Bronchial epithelial cell (primary cell): ENCODE measurements around the gene PLTP. TPM values are rescaled to one million over a fixed set of nuclear protein-coding genes. Genes with fewer than 3 reads are reported as not detected.

Source experiments
- DNase-seq: peaks from one replicate; pipeline ENCODE4 v3.0.0-alpha.2; 2010; ENCODE audit warnings: low read depth
- FAIRE-seq: peaks from 2 replicates; lab custom pipeline; 2011; peaks lifted over from hg19 to GRCh38; lab: Jason Lieb, UNC
- H3K27me3 ChIP-seq: 2 replicates; pipeline ENCODE4 v1.5.1; 2011; ENCODE audit warnings: low read length; ENCODE audit not compliant: control insufficient read depth, insufficient read depth
- H3K36me3 ChIP-seq: 2 replicates; pipeline ENCODE4 v1.5.1; 2011; ENCODE audit warnings: low read length; ENCODE audit not compliant: control insufficient read depth, insufficient read depth
- H3K4me3 ChIP-seq: 2 replicates; pipeline ENCODE4 v1.5.1; 2011; ENCODE audit warnings: mild to moderate bottlenecking, low read depth, low read length, control low read depth
- total RNA-seq: library from RNA; depleted of rRNA; stranded (reverse); fragments of >200 nt; gene quantifications from 2 replicates; pipeline ENCODE4 v1.2.1, GENCODE V29; 2014
- TF ChIP-seq, protein P1 (sequence below): IDR thresholded peaks from 2 replicates; pipeline ENCODE4 v1.5.1; 2011; ENCODE audit warnings: mild to moderate bottlenecking, moderate library complexity, low read length, control low read depth, inconsistent platforms; ENCODE audit not compliant: insufficient read depth, severe bottlenecking

Gene PLTP
- total RNA-seq, 1 donor from 2014 or later: 26.9 TPM

DNA sequence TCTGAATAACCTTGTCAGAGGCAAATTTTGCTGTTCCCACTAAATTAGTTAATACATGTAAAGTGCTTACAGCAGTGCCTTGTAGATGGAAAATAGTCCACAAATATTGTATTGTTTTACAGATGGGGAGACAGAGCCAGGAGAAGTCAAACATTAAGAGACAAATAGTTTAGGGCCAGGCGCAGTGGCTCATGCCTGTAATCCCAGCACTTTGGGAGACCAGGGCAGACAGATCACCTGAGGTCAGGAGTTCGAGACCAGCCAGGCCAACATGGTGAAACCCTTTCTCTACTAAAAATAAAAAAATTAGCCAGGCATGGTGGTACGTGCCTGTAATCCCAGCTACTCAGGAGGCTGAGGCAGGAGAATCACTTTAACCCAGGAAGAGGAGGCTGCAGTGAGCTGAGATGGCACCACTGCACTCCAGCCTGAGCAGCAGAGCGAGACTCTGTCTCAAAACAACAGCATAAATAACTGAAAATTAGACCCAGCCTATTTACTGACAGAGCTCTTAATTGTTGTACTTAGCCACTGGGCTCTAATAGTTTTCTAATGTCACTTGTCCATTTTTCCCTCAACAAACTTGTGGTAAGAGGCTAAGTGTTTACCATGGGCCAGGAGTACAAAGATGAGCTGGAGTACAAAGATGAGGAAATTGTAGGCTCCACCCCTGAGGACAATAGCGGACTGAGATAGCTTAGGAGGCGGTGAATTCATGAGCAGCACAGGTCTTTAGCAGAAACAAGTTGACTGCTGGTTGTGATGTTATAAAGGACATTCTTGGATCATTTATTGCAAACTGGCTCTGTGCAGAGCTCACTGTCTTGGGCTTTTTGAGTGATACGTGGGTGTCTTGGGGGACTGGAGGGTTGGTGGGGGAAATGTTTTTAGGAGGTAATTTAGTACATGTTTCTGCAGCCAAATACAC lies 48.1 kb downstream of the PLTP start:
- DNase-seq: no peak
- FAIRE-seq: no peak
- Histone ChIP-seq H3K27me3 (no peaks in the 10 kb centered on the region), H3K36me3 (no peaks in the 10 kb centered on the region), H3K4me3 (no peak overlapping the region)
- TF ChIP-seq, protein P1, sequence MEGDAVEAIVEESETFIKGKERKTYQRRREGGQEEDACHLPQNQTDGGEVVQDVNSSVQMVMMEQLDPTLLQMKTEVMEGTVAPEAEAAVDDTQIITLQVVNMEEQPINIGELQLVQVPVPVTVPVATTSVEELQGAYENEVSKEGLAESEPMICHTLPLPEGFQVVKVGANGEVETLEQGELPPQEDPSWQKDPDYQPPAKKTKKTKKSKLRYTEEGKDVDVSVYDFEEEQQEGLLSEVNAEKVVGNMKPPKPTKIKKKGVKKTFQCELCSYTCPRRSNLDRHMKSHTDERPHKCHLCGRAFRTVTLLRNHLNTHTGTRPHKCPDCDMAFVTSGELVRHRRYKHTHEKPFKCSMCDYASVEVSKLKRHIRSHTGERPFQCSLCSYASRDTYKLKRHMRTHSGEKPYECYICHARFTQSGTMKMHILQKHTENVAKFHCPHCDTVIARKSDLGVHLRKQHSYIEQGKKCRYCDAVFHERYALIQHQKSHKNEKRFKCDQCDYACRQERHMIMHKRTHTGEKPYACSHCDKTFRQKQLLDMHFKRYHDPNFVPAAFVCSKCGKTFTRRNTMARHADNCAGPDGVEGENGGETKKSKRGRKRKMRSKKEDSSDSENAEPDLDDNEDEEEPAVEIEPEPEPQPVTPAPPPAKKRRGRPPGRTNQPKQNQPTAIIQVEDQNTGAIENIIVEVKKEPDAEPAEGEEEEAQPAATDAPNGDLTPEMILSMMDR: no peak

DNA sequence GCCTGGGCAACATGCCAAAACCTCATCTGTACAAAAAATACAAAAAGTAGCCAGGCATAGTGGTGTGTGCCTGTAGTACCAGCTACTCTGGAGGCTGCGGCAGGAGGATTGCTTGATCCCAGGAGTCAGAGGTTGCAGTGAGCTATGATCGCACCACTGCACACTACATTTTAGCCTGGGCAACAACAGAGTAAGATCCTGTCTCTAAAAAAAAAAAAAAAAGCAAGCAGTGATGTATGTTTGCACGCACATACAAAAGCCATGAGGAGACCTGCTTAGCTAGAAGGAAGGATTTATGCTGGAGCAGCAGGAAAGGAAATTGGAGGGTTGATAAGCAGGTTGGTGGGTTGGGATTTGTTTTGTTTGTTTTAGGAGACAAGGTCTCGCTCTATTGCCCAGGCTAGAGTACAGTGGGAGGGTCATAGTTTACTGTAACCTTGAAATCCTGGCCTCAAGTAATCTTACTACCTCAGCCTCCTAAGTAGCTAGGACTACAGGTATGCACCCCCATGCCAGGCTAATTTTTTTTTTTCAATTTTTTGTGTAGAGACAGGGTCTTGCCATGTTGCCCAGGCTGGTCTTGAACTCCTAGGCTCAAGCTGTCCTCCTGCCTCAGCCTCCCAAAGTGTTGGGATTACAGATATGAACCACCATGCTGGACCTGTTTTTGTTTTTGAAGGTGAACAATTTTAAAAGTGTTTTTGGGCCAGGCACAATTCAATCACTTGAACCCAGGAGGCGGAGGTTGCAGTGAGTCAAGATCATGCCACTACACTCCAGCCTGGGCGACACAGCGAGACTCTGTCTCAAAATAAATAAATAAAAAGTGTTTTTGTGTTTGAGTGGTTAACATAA lies 50.5 kb downstream of the PLTP start:
- Histone ChIP-seq H3K4me3 (no peak overlapping the region), H3K36me3 (no peaks in the 10 kb centered on the region), H3K27me3 (no peaks in the 10 kb centered on the region)
- TF ChIP-seq, protein P1: no peak
- DNase-seq (no peak), FAIRE-seq (no peak)

DNA sequence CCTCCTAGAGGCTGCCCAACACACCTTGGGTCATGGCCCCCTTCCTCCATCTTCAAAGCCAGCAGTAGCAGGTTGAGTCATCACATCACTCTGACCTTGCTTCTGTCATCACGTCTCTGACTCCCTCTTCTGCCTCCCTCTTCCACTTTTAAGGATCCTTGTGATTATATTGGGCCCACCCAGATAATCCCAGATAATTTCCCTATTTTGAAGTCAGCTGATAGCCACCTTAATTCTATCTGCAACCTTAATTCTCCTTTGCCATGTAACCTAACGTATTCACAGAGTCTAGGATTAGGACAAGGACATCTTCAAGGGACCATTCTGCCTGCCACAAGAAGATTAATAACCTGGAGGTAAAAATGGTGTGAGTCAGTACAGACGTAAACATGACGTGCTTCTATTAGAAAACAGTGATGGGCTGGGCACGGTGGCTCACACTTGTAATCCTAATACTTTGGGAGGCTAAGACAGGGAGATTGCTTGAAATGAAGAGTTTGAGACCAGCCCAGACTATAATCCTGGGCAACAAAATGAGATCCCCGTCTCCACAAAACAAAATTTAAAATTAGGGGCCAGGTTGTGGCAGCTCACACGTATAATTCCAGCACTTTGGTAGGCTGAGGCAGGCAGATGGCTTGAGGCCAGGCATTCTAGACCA lies 51.3 kb downstream of the PLTP start:
- FAIRE-seq (no peak), DNase-seq (peak; percentile 20)
- Histone ChIP-seq H3K36me3 (no peaks in the 10 kb centered on the region), H3K4me3 (no peak overlapping the region), H3K27me3 (no peaks in the 10 kb centered on the region)
- TF ChIP-seq, protein P1: no peak

DNA sequence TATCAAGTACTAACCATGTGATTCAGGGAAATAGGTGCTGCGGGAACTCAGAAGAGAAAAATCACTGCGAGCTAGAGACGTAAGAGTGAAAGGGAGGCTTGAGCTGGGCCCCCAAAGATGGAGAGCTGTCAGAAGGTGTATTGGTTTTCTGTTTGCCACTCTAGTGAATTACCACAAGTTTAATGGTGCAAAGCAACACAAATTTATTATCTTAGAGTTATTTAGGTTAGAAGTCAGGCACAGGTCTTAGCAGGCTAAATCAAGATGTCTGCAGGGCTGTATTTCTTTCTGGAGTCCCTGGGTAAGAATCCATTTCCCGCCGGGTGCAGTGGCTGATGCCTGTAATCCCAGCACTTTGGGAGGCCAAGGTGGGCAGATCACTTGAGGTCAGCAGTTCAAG lies 52.0 kb downstream of the PLTP start:
- TF ChIP-seq, protein P1: no peak
- Histone ChIP-seq H3K36me3 (no peaks in the 10 kb centered on the region), H3K4me3 (no peak overlapping the region), H3K27me3 (no peaks in the 10 kb centered on the region)
- no peak for DNase-seq
- no peak for FAIRE-seq

DNA sequence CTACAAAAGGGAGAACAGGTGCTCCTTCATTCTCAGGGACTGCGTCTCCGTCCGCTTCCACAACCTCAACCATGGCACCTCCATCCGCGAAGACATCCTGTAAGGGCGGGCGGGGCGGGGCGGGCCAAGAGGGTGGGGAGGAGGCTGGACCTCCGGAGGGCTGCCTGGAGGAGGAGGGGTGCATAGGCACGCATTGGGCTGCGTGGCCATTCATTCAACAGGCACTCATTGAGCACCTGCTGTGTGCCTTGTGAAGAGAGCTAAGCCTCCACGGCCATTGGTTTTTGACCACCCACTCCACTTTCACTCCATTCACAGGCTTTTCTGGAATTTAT lies 54.1 kb downstream of the PLTP start:
- TF ChIP-seq, protein P1: no peak
- no peak for DNase-seq
- H3K4me3 ChIP-seq: peak overlapping the region; percentile 68
- no peaks in the 10 kb centered on the region for H3K27me3 ChIP-seq
- no peak for FAIRE-seq
- H3K36me3 ChIP-seq: peaks cover 6% of the 10 kb centered on the region
